CD4-positive, alpha-beta T cell (primary cell): Measurements from ENCODE around the gene CSNK1A1L. TPM values are rescaled to one million over a fixed set of nuclear protein-coding genes. Genes with fewer than 3 reads are reported as not detected.

Experiments
- ATAC-seq: fragments of 200-7000 bp; cut with Tn5 transposase; one replicate; pipeline ENCODE4 v1.10.0; 2022; ENCODE audit warnings: mild to moderate bottlenecking; ENCODE audit not compliant: poor library complexity
- CTCF ChIA-PET: fragments of 350-600 bp; sonication (Branson Sonifier 250); formaldehyde crosslinking; loops from one replicate; lab custom pipeline; 2021; ENCODE audit warnings: antibody characterized with exemption, inconsistent platforms; lab: Charles Lee
- POLR2A ChIA-PET: fragments of 350-600 bp; sonication (Branson Sonifier 250); formaldehyde crosslinking; loops from one replicate; lab custom pipeline; 2021; ENCODE audit warnings: antibody characterized with exemption, inconsistent platforms; lab: Charles Lee
- DNase-seq, 14 experiments: peaks; one replicate each; pipeline ENCODE4 v3.0.0-alpha.2; 2013 to 2020; ENCODE audit warnings: mixed read lengths in 2 of 14
- H3K27ac ChIP-seq, 2 donors: one replicate each; pipeline versions ENCODE4 v1.5.1 to v1.7.0; 2013; ENCODE audit warnings: low read length in 2 of 2, low read depth in 1 of 2, mild to moderate bottlenecking in 1 of 2
- H3K27me3 ChIP-seq, 2 experiments: 1 replicate in 1 of 2; 2 replicates in 1 of 2; pipeline versions ENCODE4 v1.6.1 to v1.7.0; 2013; ENCODE audit warnings: low read length in 2 of 2, control low read depth in 1 of 2, mild to moderate bottlenecking in 1 of 2, moderate library complexity in 1 of 2; ENCODE audit not compliant: insufficient read depth in 2 of 2, control insufficient read depth in 1 of 2
- H3K36me3 ChIP-seq: one replicate; pipeline ENCODE4 v1.6.1; 2013; ENCODE audit warnings: low read length, control low read depth; ENCODE audit not compliant: insufficient read depth
- H3K4me1 ChIP-seq: one replicate; pipeline ENCODE4 v1.6.1; 2013; ENCODE audit warnings: low read length, control low read depth; ENCODE audit not compliant: insufficient read depth
- H3K4me3 ChIP-seq: one replicate; pipeline ENCODE4 v1.5.1; 2013; ENCODE audit warnings: mild to moderate bottlenecking, low read length, moderate library complexity
- H3K9me3 ChIP-seq, 2 experiments: 1 replicate in 1 of 2; 2 replicates in 1 of 2; pipeline versions ENCODE4 v1.6.1 to v1.7.0; 2013; ENCODE audit warnings: low read length in 2 of 2, mild to moderate bottlenecking in 2 of 2, control low read depth in 1 of 2, moderate library complexity in 1 of 2; ENCODE audit not compliant: control insufficient read depth in 1 of 2, insufficient read depth in 1 of 2
- H3K27ac Mint-ChIP-seq: one replicate; pipeline ENCODE4 v1.8.0; 2020; ENCODE audit warnings: mixed read lengths
- H3K27me3 Mint-ChIP-seq: one replicate; pipeline ENCODE4 v1.8.0; 2021; ENCODE audit warnings: mixed read lengths
- H3K36me3 Mint-ChIP-seq: one replicate; pipeline ENCODE4 v1.8.0; 2021; ENCODE audit warnings: low read depth, mixed read lengths
- H3K4me1 Mint-ChIP-seq: one replicate; pipeline ENCODE4 v1.8.0; 2021; ENCODE audit warnings: low read depth, mixed read lengths
- H3K4me3 Mint-ChIP-seq: one replicate; pipeline ENCODE4 v1.8.0; 2020; ENCODE audit warnings: mild to moderate bottlenecking, mixed read lengths
- H3K9me3 Mint-ChIP-seq: one replicate; pipeline ENCODE4 v1.8.0; 2020; ENCODE audit warnings: mixed read lengths
- CTCF ChIP-seq: fragments of 200-600 bp; IDR thresholded peaks from one replicate; pipeline ENCODE4 v1.8.0; 2022; ENCODE audit warnings: antibody characterized with exemption, mild to moderate bottlenecking
- intact Hi-C, 2 experiments: fragments of 100-400 bp; cut with DNase I in 1 of 2; cut with micrococcal nuclease in 1 of 2; formaldehyde crosslinking; loops; one replicate each; pipeline versions ENCODE4 v1.15.1 to v1.9.0; 2023 to 2025; cut with DNase I, micrococcal nuclease
- total RNA-seq, 174 experiments: library from RNA in 2 of 174; stranded (reverse) in 2 of 174; gene quantifications; one replicate each; pipeline ENCODE4 v1.2.3 and lab custom pipeline; 2021 to 2026

The CSNK1A1L gene
- total RNA-seq, 2 experiments from 2014 or later: not detected

- Histone ChIP-seq H3K27ac (no peak overlapping the region), H3K4me1 (no peaks in the 10 kb centered on the region), H3K9me3 (peaks cover 0 to 6% of the 10 kb centered on the region in 2 experiments), H3K4me3 (no peak overlapping the region), H3K36me3 (no peaks in the 10 kb centered on the region), H3K27me3 (peaks cover 0 to 4% of the 10 kb centered on the region in 2 experiments)
- Mint-ChIP-seq H3K4me3 (no peak overlapping the region), H3K4me1 (no peaks in the 10 kb centered on the region), H3K9me3 (no peaks in the 10 kb centered on the region), H3K36me3 (no peaks in the 10 kb centered on the region), H3K27me3 (peaks cover 30% of the 10 kb centered on the region), H3K27ac (no peak overlapping the region)
- intact Hi-C loops: no loop called here
- ChIA-PET CTCF (no interaction called here), POLR2A (no interaction called here)
- DNase-seq (no peak), ATAC-seq (no peak)
- TF ChIP-seq CTCF: no peak
These were observed 4.7 kb downstream of the CSNK1A1L start for GRCh38 chr13:37100731-37101130.

- no peak for DNase-seq
- no peak overlapping the region for H3K27ac ChIP-seq
- ATAC-seq: no peak
- no peaks in the 10 kb centered on the region for H3K4me1 Mint-ChIP-seq
- CTCF ChIA-PET: no interaction called here
- no peaks in the 10 kb centered on the region for H3K36me3 ChIP-seq
- intact Hi-C loops: no loop called here
- H3K4me1 ChIP-seq: no peaks in the 10 kb centered on the region
- no peaks in the 10 kb centered on the region for H3K9me3 ChIP-seq
- no peak overlapping the region for H3K27ac Mint-ChIP-seq
- no peak overlapping the region for H3K4me3 Mint-ChIP-seq
- peaks cover 15% of the 10 kb centered on the region for H3K27me3 Mint-ChIP-seq
- no peak for TF ChIP-seq CTCF
- POLR2A ChIA-PET: no interaction called here
- no peak overlapping the region for H3K4me3 ChIP-seq
- no peaks in the 10 kb centered on the region for H3K9me3 Mint-ChIP-seq
- H3K27me3 ChIP-seq: peaks cover 0 to 3% of the 10 kb centered on the region in 2 experiments
- H3K36me3 Mint-ChIP-seq: no peaks in the 10 kb centered on the region
These were observed 8.4 kb downstream of the CSNK1A1L start for GRCh38 chr13:37097076-37097475.

- CTCF ChIA-PET: no interaction called here
- TF ChIP-seq CTCF: no peak
- no peaks in the 10 kb centered on the region for H3K36me3 Mint-ChIP-seq
These were observed 10.6 kb downstream of the CSNK1A1L start for GRCh38 chr13:37094840-37095239.

More at GRCh38 chr13:37094840-37095239, 10.6 kb downstream of the CSNK1A1L start:
- Mint-ChIP-seq H3K9me3 (no peaks in the 10 kb centered on the region), H3K27ac (no peak overlapping the region), H3K4me1 (no peaks in the 10 kb centered on the region), H3K27me3 (peaks cover 2% of the 10 kb centered on the region), H3K4me3 (no peak overlapping the region)
- no peaks in the 10 kb centered on the region for H3K9me3 ChIP-seq
- ATAC-seq (no peak), DNase-seq (no peak)
- POLR2A ChIA-PET: no interaction called here
- no peaks in the 10 kb centered on the region for H3K36me3 ChIP-seq
- H3K27ac ChIP-seq: no peak overlapping the region
- no peaks in the 10 kb centered on the region for H3K4me1 ChIP-seq
- no peak overlapping the region for H3K4me3 ChIP-seq
- intact Hi-C loops: no loop called here
- H3K27me3 ChIP-seq: no peaks in the 10 kb centered on the region
